ENCODE data around the gene MYBBP1A. TPM values are rescaled to one million over a fixed set of nuclear protein-coding genes. Genes with fewer than 3 reads are reported as not detected.

The MYBBP1A gene
- total RNA-seq, 1 donor from 2014 or later = 73.5 TPM

GRCh38 chr17:4573115-4573514 is 17.9 kb upstream of the MYBBP1A start:
- Mint-ChIP-seq H3K36me3 (no peaks in the 10 kb centered on the region), H3K4me3 (no peak overlapping the region), H3K4me1 (peaks cover 48% of the 10 kb centered on the region), H3K9me3 (no peaks in the 10 kb centered on the region), H3K27ac (no peak overlapping the region), H3K27me3 (ENCODE audit: low read depth) (no peaks in the 10 kb centered on the region)
- no peak for TF ChIP-seq CTCF (IDR thresholded peaks at IDR 0.05; ENCODE audit: unreplicated experiment)
- DNase-seq (ENCODE audit: low spot score in 2 of 2, unreplicated experiment in 2 of 2) = no peak

GRCh38 chr17:4572131-4572530 is 16.9 kb upstream of the MYBBP1A start:
- no peaks in the 10 kb centered on the region for H3K36me3 Mint-ChIP-seq
- H3K27me3 Mint-ChIP-seq (ENCODE audit: low read depth) = no peaks in the 10 kb centered on the region
- H3K4me1 Mint-ChIP-seq = peaks cover 38% of the 10 kb centered on the region
- TF ChIP-seq CTCF (IDR thresholded peaks at IDR 0.05; ENCODE audit: unreplicated experiment) = no peak
- no peaks in the 10 kb centered on the region for H3K9me3 Mint-ChIP-seq
- H3K4me3 Mint-ChIP-seq = no peak overlapping the region
- no peak for DNase-seq (ENCODE audit: low spot score in 2 of 2, unreplicated experiment in 2 of 2)
- H3K27ac Mint-ChIP-seq = no peak overlapping the region

GRCh38 chr17:4569591-4569990 is 14.4 kb upstream of the MYBBP1A start:
- H3K4me1 Mint-ChIP-seq = peaks cover 34% of the 10 kb centered on the region
- no peak for TF ChIP-seq CTCF (IDR thresholded peaks at IDR 0.05; ENCODE audit: unreplicated experiment)
- no peaks in the 10 kb centered on the region for H3K36me3 Mint-ChIP-seq
- DNase-seq (ENCODE audit: low spot score in 2 of 2, unreplicated experiment in 2 of 2) = no peak
- H3K4me3 Mint-ChIP-seq = no peak overlapping the region
- no peaks in the 10 kb centered on the region for H3K9me3 Mint-ChIP-seq
- no peaks in the 10 kb centered on the region for H3K27me3 Mint-ChIP-seq (ENCODE audit: low read depth)
- H3K27ac Mint-ChIP-seq = peak overlapping the region; percentile 64

GRCh38 chr17:4566785-4567184 is 11.6 kb upstream of the MYBBP1A start:
- no peaks in the 10 kb centered on the region for H3K36me3 Mint-ChIP-seq
- H3K4me1 Mint-ChIP-seq = peaks cover 30% of the 10 kb centered on the region
- peak overlapping the region; percentile 36 for H3K27ac Mint-ChIP-seq
- peak; percentile 58 for TF ChIP-seq CTCF (IDR thresholded peaks at IDR 0.05; ENCODE audit: unreplicated experiment)
- H3K27me3 Mint-ChIP-seq (ENCODE audit: low read depth) = no peaks in the 10 kb centered on the region
- no peaks in the 10 kb centered on the region for H3K9me3 Mint-ChIP-seq
- H3K4me3 Mint-ChIP-seq = no peak overlapping the region
- peak in 1 of 2 experiments; percentile 77 for DNase-seq (ENCODE audit: low spot score in 2 of 2, unreplicated experiment in 2 of 2)

- peak; percentile 56 for TF ChIP-seq CTCF (IDR thresholded peaks at IDR 0.05; ENCODE audit: unreplicated experiment)
- Mint-ChIP-seq H3K27me3 (ENCODE audit: low read depth) (no peaks in the 10 kb centered on the region), H3K9me3 (no peaks in the 10 kb centered on the region), H3K27ac (peak overlapping the region; percentile 50), H3K4me1 (peaks cover 37% of the 10 kb centered on the region), H3K4me3 (no peak overlapping the region), H3K36me3 (no peaks in the 10 kb centered on the region)
- no peak for DNase-seq (ENCODE audit: low spot score in 2 of 2, unreplicated experiment in 2 of 2)
These were observed 10.3 kb upstream of the MYBBP1A start for GRCh38 chr17:4565209-4566141.

All from mesothelial cell of epicardium (in vitro differentiated cells).